GM19351 (cell line): ENCODE measurements around the gene RUVBL1.

Experiments used
- ATAC-seq: cut with Tn5 transposase; IDR thresholded peaks from one replicate; pipeline ENCODE4 v1.9.1; 2021; ENCODE audit warnings: mild to moderate bottlenecking, moderate library complexity; ENCODE audit not compliant: unreplicated experiment

RUVBL1 gene

DNA sequence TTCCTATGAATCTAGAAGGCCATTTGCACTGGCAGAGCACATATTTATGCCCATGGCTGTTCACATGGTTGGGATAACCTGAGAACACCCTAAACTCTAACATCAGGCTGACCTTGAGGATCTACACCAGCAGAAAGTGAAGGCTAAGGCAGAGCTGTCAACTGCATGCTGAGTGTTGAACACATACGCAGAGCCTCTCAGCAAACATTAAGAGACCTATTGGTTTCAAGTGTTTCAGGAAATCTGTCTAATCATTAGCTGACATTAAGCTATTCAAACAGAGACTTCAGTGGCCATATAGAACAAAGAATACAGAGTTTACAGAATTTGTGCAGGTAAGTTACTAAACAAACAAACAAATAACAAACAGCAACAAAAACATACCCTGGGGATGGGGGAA lies 87.5 kb downstream of the RUVBL1 start:
- no peak for ATAC-seq

- ATAC-seq, result no peak
Measured at GRCh38 chr3:128033102-128033501, 90.5 kb downstream of the RUVBL1 start.
